Endothelial cell of umbilical vein (primary cell): ENCODE results near the gene TGFA.

Source experiments
- CTCF ChIP-seq, 2 donors: IDR thresholded peaks; 1 replicate in 1 of 2; 2 replicates in 1 of 2; pipeline ENCODE4 v1.5.1; 2011; ENCODE audit warnings: low read length in 2 of 2, mild to moderate bottlenecking in 2 of 2, moderate library complexity in 2 of 2, control low read depth in 1 of 2, inconsistent platforms in 1 of 2, low read depth in 1 of 2; ENCODE audit not compliant: insufficient read depth in 1 of 2; ENCODE audit errors: extremely low read depth in 1 of 2
- JUN ChIP-seq: IDR thresholded peaks from 2 replicates; pipeline ENCODE4 v1.6.1; 2011; ENCODE audit warnings: borderline replicate concordance, low read depth; ENCODE audit not compliant: insufficient read length, insufficient read depth

- TF ChIP-seq CTCF (IDR thresholded peaks at IDR 0.05; ENCODE audit: extremely low read depth in 1 of 2, insufficient read depth in 1 of 2, low read depth in 1 of 2, low read length in 2 of 2) = no peak
- TF ChIP-seq JUN = no peak
These were observed 142.0 kb downstream of the TGFA start for GRCh38 chr2:70411483-70412125.
